ENCODE measurements around the gene RNF144A. TPM values are rescaled to one million over a fixed set of nuclear protein-coding genes. Genes with fewer than 3 reads are reported as not detected.

Gene RNF144A
- total RNA-seq, 3 donors from 2014 or later (not counting 1 experiment from before 2014, with no cell fraction given), result 17.3 to 36.7 (median 19.0) TPM

GRCh38 chr2:6908291-6908690, 8.9 kb upstream of the RNF144A start:
- TF ChIP-seq CTCF (IDR thresholded peaks at IDR 0.05), result no peak
- Histone ChIP-seq H3K4me1 (ENCODE audit: control insufficient read depth, insufficient read depth, low read length) (peaks cover 38% of the 10 kb centered on the region), H3K27ac (ENCODE audit: low read length) (peak overlapping the region; percentile 75), H3K4me3 (ENCODE audit: low read length) (no peak overlapping the region), H3K27me3 (ENCODE audit: control insufficient read depth, insufficient read depth, low read length) (no peaks in the 10 kb centered on the region), H3K36me3 (ENCODE audit: control insufficient read depth, insufficient read depth, low read length) (no peaks in the 10 kb centered on the region), H3K9me3 (ENCODE audit: control insufficient read depth, insufficient read depth, low read length) (no peaks in the 10 kb centered on the region)
- no peak for ATAC-seq
- WGBS (ENCODE audit: insufficient coverage), result 86% methylated on average over 2 of the region's 2 CpGs
- H3K27ac Mint-ChIP-seq, result peak overlapping the region; percentile 81 to 83
- intact Hi-C loops (cut with micrococcal nuclease), result no loop called here
- H3K4me1 Mint-ChIP-seq, result peaks cover 63 to 76% of the 10 kb centered on the region in 2 donors
- DNase-seq, result no peak
- H3K36me3 Mint-ChIP-seq, result peaks cover 5% of the 10 kb centered on the region
- no peak overlapping the region for H3K4me3 Mint-ChIP-seq
- no peaks in the 10 kb centered on the region for H3K9me3 Mint-ChIP-seq
- peaks cover under 1 to 2% of the 10 kb centered on the region in 2 donors for H3K27me3 Mint-ChIP-seq (ENCODE audit: low read depth in 2 of 2)

- H3K36me3 ChIP-seq (ENCODE audit: control insufficient read depth, insufficient read depth, low read length), result no peaks in the 10 kb centered on the region
- peaks cover 47% of the 10 kb centered on the region for H3K4me1 ChIP-seq (ENCODE audit: control insufficient read depth, insufficient read depth, low read length)
- H3K9me3 ChIP-seq (ENCODE audit: control insufficient read depth, insufficient read depth, low read length), result no peaks in the 10 kb centered on the region
- 33% methylated on average over 6 of the region's 8 CpGs for WGBS (ENCODE audit: insufficient coverage)
- Mint-ChIP-seq H3K36me3 (no peaks in the 10 kb centered on the region), H3K27ac (peak overlapping the region; percentile 81 to 83), H3K27me3 (ENCODE audit: low read depth in 2 of 2) (peaks cover 4 to 7% of the 10 kb centered on the region in 2 donors), H3K4me1 (peaks cover 71 to 81% of the 10 kb centered on the region in 2 donors), H3K4me3 (peak overlapping the region; percentile 85), H3K9me3 (no peaks in the 10 kb centered on the region)
- DNase-seq (peak in 1 of 2 donors; percentile 83), ATAC-seq (peak; percentile 83 to 94 (median 88))
- peak overlapping the region; percentile 4 for H3K4me3 ChIP-seq (ENCODE audit: low read length)
- TF ChIP-seq CTCF (IDR thresholded peaks at IDR 0.05), result no peak
- intact Hi-C loops (cut with micrococcal nuclease), result loop anchor here (5.0 kb wide), 1 partner anchor 88 kb away; no protein-coding TSS in a partner anchor
- peak overlapping the region; percentile 75 for H3K27ac ChIP-seq (ENCODE audit: low read length)
- no peaks in the 10 kb centered on the region for H3K27me3 ChIP-seq (ENCODE audit: control insufficient read depth, insufficient read depth, low read length)
Measured at GRCh38 chr2:6909431-6910385, 7.5 kb upstream of the RNF144A start.

- no peaks in the 10 kb centered on the region for H3K9me3 ChIP-seq (ENCODE audit: control insufficient read depth, insufficient read depth, low read length)
- peak overlapping the region; percentile 81 to 83 for H3K27ac Mint-ChIP-seq
- no peaks in the 10 kb centered on the region for H3K27me3 ChIP-seq (ENCODE audit: control insufficient read depth, insufficient read depth, low read length)
- peaks cover 47% of the 10 kb centered on the region for H3K4me1 ChIP-seq (ENCODE audit: control insufficient read depth, insufficient read depth, low read length)
- H3K9me3 Mint-ChIP-seq, result no peaks in the 10 kb centered on the region
- no peaks in the 10 kb centered on the region for H3K36me3 Mint-ChIP-seq
- H3K4me1 Mint-ChIP-seq, result peaks cover 75 to 85% of the 10 kb centered on the region in 2 donors
- no peak for TF ChIP-seq CTCF (IDR thresholded peaks at IDR 0.05)
- H3K27ac ChIP-seq (ENCODE audit: low read length), result no peak overlapping the region
- H3K4me3 Mint-ChIP-seq, result peak overlapping the region; percentile 85
- DNase-seq (no peak), ATAC-seq (no peak)
- intact Hi-C loops (cut with micrococcal nuclease), result loop anchor here (5.0 kb wide), 1 partner anchor 86 kb away; no protein-coding TSS in a partner anchor
- no peak overlapping the region for H3K4me3 ChIP-seq (ENCODE audit: low read length)
- H3K27me3 Mint-ChIP-seq (ENCODE audit: low read depth in 2 of 2), result peaks cover 6 to 7% of the 10 kb centered on the region in 2 donors
- H3K36me3 ChIP-seq (ENCODE audit: control insufficient read depth, insufficient read depth, low read length), result no peaks in the 10 kb centered on the region
Measured at GRCh38 chr2:6911721-6912120, 5.5 kb upstream of the RNF144A start.

Measured in natural killer cell (primary cell).